Vagina (tissue), 2 donors: ENCODE results near the gene ZNF700. TPM values are rescaled to one million over a fixed set of nuclear protein-coding genes. Genes with fewer than 3 reads are reported as not detected.

Source experiments
- DNase-seq, 2 donors: peaks; one replicate each; pipeline ENCODE4 v3.0.0-alpha.2; 2017; ENCODE audit errors: extremely low spot score in 2 of 2
- H3K27ac ChIP-seq: fragments of 200-600 bp; sonication (generic); one replicate; pipeline ENCODE4 v1.5.1; 2019
- H3K27me3 ChIP-seq: fragments of 200-600 bp; sonication (generic); one replicate; pipeline ENCODE4 v1.5.1; 2019
- H3K36me3 ChIP-seq, 2 donors: fragments of 200-600 bp; sonication (generic); one replicate each; pipeline ENCODE4 v1.5.1; 2017 to 2019
- H3K4me1 ChIP-seq: fragments of 200-600 bp; sonication (generic); one replicate; pipeline ENCODE4 v1.5.1; 2019
- H3K4me3 ChIP-seq, 2 donors: fragments of 200-600 bp; sonication (generic); 1 replicate in 1 of 2; 2 replicates in 1 of 2; pipeline ENCODE4 v1.5.1; 2016 to 2019
- H3K9me3 ChIP-seq: fragments of 200-600 bp; sonication (generic); one replicate; pipeline ENCODE4 v1.5.1; 2019
- CTCF ChIP-seq, 3 experiments: fragments of 450-650 bp in 2 of 3; fragments of 200-600 bp in 1 of 3; sonication (generic) in 1 of 3; IDR thresholded peaks; one replicate each; pipeline ENCODE4 v1.5.1; 2017 to 2019; ENCODE audit warnings: antibody characterized with exemption in 3 of 3, mild to moderate bottlenecking in 2 of 3, moderate library complexity in 2 of 3
- POLR2A ChIP-seq, 2 donors: fragments of 450-650 bp; IDR thresholded peaks; one replicate each; pipeline ENCODE4 v1.6.1; 2017; ENCODE audit warnings: antibody characterized with exemption in 2 of 2, mild to moderate bottlenecking in 2 of 2, moderate library complexity in 2 of 2
- POLR2AphosphoS5 ChIP-seq, 2 donors: sonication (generic); formaldehyde crosslinking; IDR thresholded peaks; one replicate each; pipeline ENCODE4 v1.9.0; 2017; ENCODE audit warnings: antibody characterized with exemption in 2 of 2, mild to moderate bottlenecking in 2 of 2, low read depth in 1 of 2; ENCODE audit not compliant: insufficient read depth in 1 of 2
- intact Hi-C: fragments of 100-400 bp; cut with DNase I; formaldehyde crosslinking; loops from one replicate; pipeline ENCODE4 v1.15.1; 2023
- total RNA-seq: library from RNA; depleted of rRNA; stranded (reverse); fragments of >200 nt; gene quantifications from one replicate; pipeline ENCODE4 v1.2.3, GENCODE V29; 2016

The ZNF700 gene
- total RNA-seq, 1 donor from 2014 or later, result 14.7 TPM

DNA sequence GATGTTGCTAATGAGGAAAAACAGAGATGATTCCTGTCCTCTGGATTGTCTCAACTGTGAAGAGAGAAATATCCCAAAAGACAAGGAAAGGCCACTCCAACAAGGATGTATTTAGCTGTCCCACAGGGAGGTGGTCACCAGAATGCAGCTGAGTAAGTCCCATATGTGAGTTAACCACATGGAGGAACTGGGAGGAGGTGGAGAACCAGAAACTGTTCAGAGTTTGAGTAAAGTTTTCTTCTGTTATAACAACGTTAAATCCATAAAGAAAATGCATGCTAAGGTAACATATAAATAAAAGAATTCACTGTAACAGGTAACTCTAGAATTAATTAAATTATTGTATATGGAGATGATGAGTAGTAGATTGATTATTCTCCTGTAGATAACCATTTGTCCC, 45.3 kb downstream of the ZNF700 start:
- Histone ChIP-seq H3K27me3 (no peaks in the 10 kb centered on the region), H3K9me3 (no peaks in the 10 kb centered on the region), H3K4me1 (peaks cover 12% of the 10 kb centered on the region), H3K27ac (no peak overlapping the region), H3K4me3 (no peak overlapping the region), H3K36me3 (no peaks in the 10 kb centered on the region)
- TF ChIP-seq POLR2AphosphoS5 (IDR thresholded peaks at IDR 0.05; ENCODE audit: insufficient read depth in 1 of 2, low read depth in 1 of 2), result no peak
- no peak for TF ChIP-seq CTCF (IDR thresholded peaks at IDR 0.05)
- no peak for TF ChIP-seq POLR2A (IDR thresholded peaks at IDR 0.05)
- intact Hi-C loops, result no loop called here
- no peak for DNase-seq

- intact Hi-C loops, result no loop called here
- Histone ChIP-seq H3K36me3 (no peaks in the 10 kb centered on the region), H3K27me3 (no peaks in the 10 kb centered on the region), H3K4me3 (no peak overlapping the region), H3K27ac (no peak overlapping the region), H3K4me1 (peaks cover 4% of the 10 kb centered on the region), H3K9me3 (peaks cover under 1% of the 10 kb centered on the region)
- no peak for DNase-seq
- TF ChIP-seq POLR2A (IDR thresholded peaks at IDR 0.05) (no peak), POLR2AphosphoS5 (IDR thresholded peaks at IDR 0.05; ENCODE audit: insufficient read depth in 1 of 2, low read depth in 1 of 2) (no peak), CTCF (IDR thresholded peaks at IDR 0.05) (no peak)
These were observed 46.1 kb downstream of the ZNF700 start for GRCh38 chr19:11971041-11971440.

GRCh38 chr19:11973019-11973810, 48.3 kb downstream of the ZNF700 start:
- no peaks in the 10 kb centered on the region for H3K27me3 ChIP-seq
- intact Hi-C loops, result no loop called here
- no peak for TF ChIP-seq POLR2AphosphoS5 (IDR thresholded peaks at IDR 0.05; ENCODE audit: insufficient read depth in 1 of 2, low read depth in 1 of 2)
- no peak for TF ChIP-seq POLR2A (IDR thresholded peaks at IDR 0.05)
- TF ChIP-seq CTCF (IDR thresholded peaks at IDR 0.05), result no peak
- no peak overlapping the region for H3K27ac ChIP-seq
- peaks cover 0 to 16% of the 10 kb centered on the region in 2 donors for H3K36me3 ChIP-seq
- peaks cover 13% of the 10 kb centered on the region for H3K9me3 ChIP-seq
- H3K4me1 ChIP-seq, result no peaks in the 10 kb centered on the region
- DNase-seq, result no peak
- H3K4me3 ChIP-seq, result no peak overlapping the region

DNA sequence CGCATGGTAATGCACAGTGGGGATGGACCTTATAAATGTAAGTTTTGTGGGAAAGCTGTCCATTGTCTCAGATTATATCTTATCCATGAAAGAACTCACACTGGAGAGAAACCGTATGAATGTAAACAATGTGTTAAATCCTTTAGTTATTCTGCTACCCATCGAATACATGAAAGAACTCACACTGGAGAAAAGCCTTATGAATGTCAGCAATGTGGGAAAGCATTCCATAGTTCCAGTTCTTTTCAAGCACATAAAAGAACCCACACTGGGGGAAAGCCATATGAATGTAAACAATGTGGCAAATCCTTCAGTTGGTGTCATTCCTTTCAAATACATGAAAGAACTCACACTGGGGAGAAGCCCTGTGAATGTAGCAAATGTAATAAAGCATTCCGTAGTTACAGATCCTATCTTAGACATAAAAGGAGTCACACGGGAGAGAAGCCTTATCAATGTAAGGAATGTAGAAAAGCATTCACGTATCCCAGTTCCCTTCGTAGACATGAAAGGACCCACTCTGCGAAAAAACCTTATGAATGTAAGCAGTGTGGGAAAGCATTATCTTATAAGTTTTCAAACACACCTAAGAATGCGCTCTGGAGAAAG, 53.7 kb downstream of the ZNF700 start:
- H3K36me3 ChIP-seq, result peaks cover 0 to 40% of the 10 kb centered on the region in 2 donors
- TF ChIP-seq CTCF (IDR thresholded peaks at IDR 0.05), result no peak
- TF ChIP-seq POLR2AphosphoS5 (IDR thresholded peaks at IDR 0.05; ENCODE audit: insufficient read depth in 1 of 2, low read depth in 1 of 2), result no peak
- no peak for TF ChIP-seq POLR2A (IDR thresholded peaks at IDR 0.05)
- H3K27ac ChIP-seq, result no peak overlapping the region
- no peak for DNase-seq
- H3K9me3 ChIP-seq, result peaks cover 50% of the 10 kb centered on the region
- no peaks in the 10 kb centered on the region for H3K27me3 ChIP-seq
- intact Hi-C loops, result loop anchor here (5.0 kb wide), 1 partner anchor 1319 kb away; no protein-coding TSS in a partner anchor
- no peak overlapping the region for H3K4me3 ChIP-seq
- H3K4me1 ChIP-seq, result no peaks in the 10 kb centered on the region

GRCh38 chr19:11979527-11979926, 54.6 kb downstream of the ZNF700 start:
- Histone ChIP-seq H3K27ac (no peak overlapping the region), H3K4me1 (no peaks in the 10 kb centered on the region), H3K4me3 (no peak overlapping the region), H3K27me3 (no peaks in the 10 kb centered on the region), H3K36me3 (peaks cover 0 to 40% of the 10 kb centered on the region in 2 donors), H3K9me3 (peaks cover 50% of the 10 kb centered on the region)
- no peak for DNase-seq
- TF ChIP-seq CTCF (IDR thresholded peaks at IDR 0.05) (no peak), POLR2A (IDR thresholded peaks at IDR 0.05) (no peak), POLR2AphosphoS5 (IDR thresholded peaks at IDR 0.05; ENCODE audit: insufficient read depth in 1 of 2, low read depth in 1 of 2) (no peak)
- intact Hi-C loops, result loop anchor here (5.0 kb wide), 1 partner anchor 1318 kb away; no protein-coding TSS in a partner anchor
